GM12891 (cell line): ENCODE results near the gene USH2A.

Experiments used
- POLR2A ChIP-seq: IDR thresholded peaks from 2 replicates; pipeline ENCODE4 v1.6.1; 2011; ENCODE audit warnings: low read depth, low read length, control low read depth
- POLR2AphosphoS5 ChIP-seq: IDR thresholded peaks from 2 replicates; pipeline ENCODE4 v1.6.1; 2011; ENCODE audit warnings: low read depth, low read length, control low read depth
- SPI1 ChIP-seq: IDR thresholded peaks from 2 replicates; pipeline ENCODE4 v1.6.1; 2011; ENCODE audit warnings: low read depth, low read length, control low read depth

- TF ChIP-seq POLR2AphosphoS5 (no peak), SPI1 (no peak), POLR2A (no peak)
These were observed 810.9 kb downstream of the USH2A start for GRCh38 chr1:215612391-215612790.
